Osteocyte (in vitro differentiated cells): Measurements from ENCODE around the gene GLB1L2. TPM values are rescaled to one million over a fixed set of nuclear protein-coding genes. Genes with fewer than 3 reads are reported as not detected.

ENCODE experiments used
- DNase-seq: peaks from one replicate; pipeline ENCODE4 v3.0.0; 2021; ENCODE audit warnings: mixed read lengths; ENCODE audit not compliant: unreplicated experiment; ENCODE audit errors: extremely low spot score
- H3K27ac Mint-ChIP-seq: one replicate; pipeline ENCODE4 v1.8.0; 2021; ENCODE audit warnings: mild to moderate bottlenecking, mixed read lengths; ENCODE audit not compliant: unreplicated experiment
- H3K27me3 Mint-ChIP-seq: one replicate; pipeline ENCODE4 v1.8.0; 2021; ENCODE audit warnings: mixed read lengths; ENCODE audit not compliant: unreplicated experiment
- H3K36me3 Mint-ChIP-seq: one replicate; pipeline ENCODE4 v1.8.0; 2021; ENCODE audit warnings: mixed read lengths; ENCODE audit not compliant: unreplicated experiment
- H3K4me1 Mint-ChIP-seq: one replicate; pipeline ENCODE4 v1.8.0; 2021; ENCODE audit warnings: mixed read lengths; ENCODE audit not compliant: unreplicated experiment
- H3K4me3 Mint-ChIP-seq: one replicate; pipeline ENCODE4 v1.8.0; 2021; ENCODE audit warnings: mild to moderate bottlenecking, moderate library complexity, mixed read lengths; ENCODE audit not compliant: unreplicated experiment
- H3K9me3 Mint-ChIP-seq: one replicate; pipeline ENCODE4 v1.8.0; 2021; ENCODE audit warnings: mixed read lengths; ENCODE audit not compliant: unreplicated experiment
- total RNA-seq: library from RNA; stranded (reverse); gene quantifications from 2 replicates; pipeline ENCODE4 v1.2.1, GENCODE V29; 2021
- TF ChIP-seq, protein P1 (sequence below): fragments of 200-600 bp; sonication (generic); IDR thresholded peaks from 2 replicates; pipeline ENCODE4 v1.5.0; 2021; ENCODE audit warnings: antibody characterized with exemption, mild to moderate bottlenecking, moderate library complexity

GLB1L2 gene
- total RNA-seq, 1 donor from 2014 or later = not detected

DNA sequence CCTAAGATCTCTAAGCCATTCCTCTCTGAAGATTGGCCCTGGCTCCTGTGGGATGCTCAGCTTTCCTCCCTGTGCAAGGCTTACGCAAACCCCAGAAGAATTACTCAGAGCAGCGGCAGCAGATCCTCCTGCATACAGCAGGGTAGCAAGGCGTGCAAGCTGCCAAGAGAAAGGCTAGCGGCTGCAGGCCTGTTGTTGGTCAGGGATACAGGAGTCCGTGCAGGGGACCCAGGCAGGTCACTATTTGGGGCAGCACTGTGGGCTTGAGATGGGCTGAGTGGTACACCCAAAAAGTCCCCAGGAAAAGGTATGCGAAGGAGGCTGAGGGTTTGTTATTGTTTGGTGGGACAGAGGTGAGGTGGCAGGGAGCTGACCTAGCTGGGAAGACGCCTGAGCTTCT, 1.5 kb downstream of the GLB1L2 start:
- Mint-ChIP-seq H3K9me3 (no peaks in the 10 kb centered on the region), H3K4me3 (no peak overlapping the region), H3K27ac (no peak overlapping the region), H3K36me3 (no peaks in the 10 kb centered on the region), H3K27me3 (peaks cover 61% of the 10 kb centered on the region), H3K4me1 (peaks cover 11% of the 10 kb centered on the region)
- TF ChIP-seq, protein P1, sequence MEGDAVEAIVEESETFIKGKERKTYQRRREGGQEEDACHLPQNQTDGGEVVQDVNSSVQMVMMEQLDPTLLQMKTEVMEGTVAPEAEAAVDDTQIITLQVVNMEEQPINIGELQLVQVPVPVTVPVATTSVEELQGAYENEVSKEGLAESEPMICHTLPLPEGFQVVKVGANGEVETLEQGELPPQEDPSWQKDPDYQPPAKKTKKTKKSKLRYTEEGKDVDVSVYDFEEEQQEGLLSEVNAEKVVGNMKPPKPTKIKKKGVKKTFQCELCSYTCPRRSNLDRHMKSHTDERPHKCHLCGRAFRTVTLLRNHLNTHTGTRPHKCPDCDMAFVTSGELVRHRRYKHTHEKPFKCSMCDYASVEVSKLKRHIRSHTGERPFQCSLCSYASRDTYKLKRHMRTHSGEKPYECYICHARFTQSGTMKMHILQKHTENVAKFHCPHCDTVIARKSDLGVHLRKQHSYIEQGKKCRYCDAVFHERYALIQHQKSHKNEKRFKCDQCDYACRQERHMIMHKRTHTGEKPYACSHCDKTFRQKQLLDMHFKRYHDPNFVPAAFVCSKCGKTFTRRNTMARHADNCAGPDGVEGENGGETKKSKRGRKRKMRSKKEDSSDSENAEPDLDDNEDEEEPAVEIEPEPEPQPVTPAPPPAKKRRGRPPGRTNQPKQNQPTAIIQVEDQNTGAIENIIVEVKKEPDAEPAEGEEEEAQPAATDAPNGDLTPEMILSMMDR = no peak
- no peak for DNase-seq

DNA sequence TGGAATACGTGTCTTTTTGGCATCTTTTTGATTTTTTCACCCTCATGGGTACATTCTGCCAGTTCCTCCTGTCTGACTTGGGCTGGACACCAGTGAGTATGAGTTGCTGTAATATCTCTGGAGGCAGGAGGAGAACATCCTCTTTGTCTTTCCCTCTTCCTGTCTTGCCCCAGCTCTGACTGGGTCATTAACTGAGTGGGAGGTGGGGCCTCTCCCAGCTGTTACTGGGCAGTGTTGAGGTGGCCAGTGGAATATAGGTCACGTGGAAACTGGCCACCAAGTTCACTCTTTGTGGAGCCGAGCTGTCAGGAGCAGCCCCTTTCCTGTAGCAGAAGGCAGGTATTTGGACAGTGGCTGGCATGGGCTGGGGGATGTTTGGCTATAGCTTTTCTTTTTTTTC, 2.2 kb downstream of the GLB1L2 start:
- H3K4me1 Mint-ChIP-seq = peaks cover 11% of the 10 kb centered on the region
- DNase-seq = no peak
- no peaks in the 10 kb centered on the region for H3K9me3 Mint-ChIP-seq
- H3K27me3 Mint-ChIP-seq = peaks cover 59% of the 10 kb centered on the region
- H3K36me3 Mint-ChIP-seq = no peaks in the 10 kb centered on the region
- no peak overlapping the region for H3K4me3 Mint-ChIP-seq
- TF ChIP-seq, protein P1 = no peak
- no peak overlapping the region for H3K27ac Mint-ChIP-seq

DNA sequence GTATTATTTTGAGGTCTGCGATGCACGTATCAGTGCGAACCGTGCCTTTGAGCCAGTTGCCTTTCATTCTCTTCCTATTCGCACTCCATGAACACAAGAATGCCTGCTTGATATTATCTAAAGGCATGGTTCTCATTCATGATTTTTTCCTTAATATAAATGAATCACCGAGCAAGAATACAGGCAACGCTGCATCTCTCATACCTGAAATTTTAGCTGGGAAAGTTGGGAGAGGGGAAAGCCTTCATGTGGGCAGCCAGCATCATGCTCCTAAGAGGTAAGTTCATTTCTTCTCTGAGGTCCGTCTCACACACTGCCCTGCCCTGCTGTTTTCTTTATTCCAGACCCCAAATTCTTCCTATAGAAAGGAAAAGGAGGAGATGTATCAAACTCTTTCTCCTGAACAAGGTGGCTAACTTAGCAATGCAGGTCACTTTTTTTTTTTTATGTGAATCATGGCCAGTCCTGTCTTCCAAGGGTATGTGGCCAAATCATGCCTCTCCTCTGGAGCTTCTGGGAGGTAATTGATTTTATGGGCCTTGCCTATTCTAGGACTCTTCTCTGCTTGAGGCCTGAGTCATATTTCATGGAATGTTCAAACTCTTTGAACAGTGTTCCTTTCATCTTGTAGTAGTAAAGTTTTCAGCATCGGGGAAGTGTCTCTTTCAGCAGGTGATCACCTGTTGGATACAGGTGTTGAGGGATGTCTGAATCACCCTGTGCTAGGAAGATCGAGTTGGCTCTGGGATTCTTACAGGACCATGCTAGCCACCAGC, 3.2 kb downstream of the GLB1L2 start:
- H3K27ac Mint-ChIP-seq = no peak overlapping the region
- H3K36me3 Mint-ChIP-seq = no peaks in the 10 kb centered on the region
- H3K9me3 Mint-ChIP-seq = no peaks in the 10 kb centered on the region
- DNase-seq = no peak
- no peak overlapping the region for H3K4me3 Mint-ChIP-seq
- H3K4me1 Mint-ChIP-seq = peaks cover 11% of the 10 kb centered on the region
- H3K27me3 Mint-ChIP-seq = peaks cover 58% of the 10 kb centered on the region
- TF ChIP-seq, protein P1 = no peak

DNA sequence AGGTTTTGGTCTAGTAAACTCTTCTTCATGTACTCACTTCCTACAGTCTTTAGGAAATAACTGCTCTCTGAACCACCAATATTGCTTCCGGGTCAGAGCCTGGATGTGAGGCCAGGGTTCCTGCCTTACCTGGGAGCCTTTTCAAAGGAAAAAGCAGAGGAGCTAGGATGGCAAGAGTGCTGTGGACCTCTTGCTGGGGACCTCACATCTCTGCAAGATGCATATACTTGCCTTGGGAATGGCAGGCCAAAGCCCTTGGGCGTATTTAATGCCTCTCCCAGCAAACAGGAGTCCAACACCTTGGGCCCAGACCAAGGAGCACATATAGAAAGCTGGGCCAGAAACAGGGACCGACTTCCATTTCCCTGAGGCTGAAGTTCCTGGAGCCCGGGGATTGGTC, 5.3 kb downstream of the GLB1L2 start:
- TF ChIP-seq, protein P1 = no peak
- no peaks in the 10 kb centered on the region for H3K9me3 Mint-ChIP-seq
- H3K36me3 Mint-ChIP-seq = no peaks in the 10 kb centered on the region
- no peak overlapping the region for H3K27ac Mint-ChIP-seq
- no peak overlapping the region for H3K4me3 Mint-ChIP-seq
- no peak for DNase-seq
- peaks cover 45% of the 10 kb centered on the region for H3K27me3 Mint-ChIP-seq
- H3K4me1 Mint-ChIP-seq = peaks cover 4% of the 10 kb centered on the region

DNA sequence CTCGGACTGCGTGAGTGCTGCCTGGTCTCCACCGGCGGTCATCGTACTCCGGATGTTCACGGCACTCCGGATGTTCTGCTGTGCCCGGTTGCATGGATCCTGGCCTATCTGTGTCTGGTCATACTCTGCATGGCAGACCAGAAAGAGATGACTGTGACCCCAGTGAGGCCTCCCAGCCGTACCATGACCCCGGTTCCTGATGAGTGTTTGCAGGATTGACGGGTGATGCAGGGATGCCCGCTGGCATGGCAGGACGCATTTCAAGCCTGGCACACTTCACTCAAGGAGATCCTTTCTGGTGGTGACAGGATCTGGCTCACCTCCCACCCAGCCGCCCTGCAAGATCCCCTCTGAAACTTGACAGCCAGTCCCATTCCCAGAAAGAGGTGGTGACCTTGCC, 6.3 kb downstream of the GLB1L2 start:
- H3K4me1 Mint-ChIP-seq = no peaks in the 10 kb centered on the region
- TF ChIP-seq, protein P1 = no peak
- H3K9me3 Mint-ChIP-seq = no peaks in the 10 kb centered on the region
- DNase-seq = no peak
- H3K36me3 Mint-ChIP-seq = no peaks in the 10 kb centered on the region
- no peak overlapping the region for H3K4me3 Mint-ChIP-seq
- no peak overlapping the region for H3K27ac Mint-ChIP-seq
- H3K27me3 Mint-ChIP-seq = peaks cover 39% of the 10 kb centered on the region
